Activated CD8-positive, alpha-beta memory T cell treated with anti-CD3 and anti-CD28 coated beads, Interleukin-2, amount 50 U/mL, for 1 hour (primary cell): Measurements from ENCODE around the gene SRRM4.
"Not testable (repeated sequence)": the region's sequence is repeated elsewhere in the genome, so short reads cannot be mapped to it uniquely, and the experiment has no call there.

ENCODE experiments used
- DNase-seq: peaks from one replicate; pipeline ENCODE4 v3.0.0-alpha.2; 2020; ENCODE audit errors: extremely low read depth

Gene SRRM4

GRCh38 chr12:119008273-119008672 is 26.9 kb downstream of the SRRM4 start:
- not testable (repeated sequence) for DNase-seq

DNA sequence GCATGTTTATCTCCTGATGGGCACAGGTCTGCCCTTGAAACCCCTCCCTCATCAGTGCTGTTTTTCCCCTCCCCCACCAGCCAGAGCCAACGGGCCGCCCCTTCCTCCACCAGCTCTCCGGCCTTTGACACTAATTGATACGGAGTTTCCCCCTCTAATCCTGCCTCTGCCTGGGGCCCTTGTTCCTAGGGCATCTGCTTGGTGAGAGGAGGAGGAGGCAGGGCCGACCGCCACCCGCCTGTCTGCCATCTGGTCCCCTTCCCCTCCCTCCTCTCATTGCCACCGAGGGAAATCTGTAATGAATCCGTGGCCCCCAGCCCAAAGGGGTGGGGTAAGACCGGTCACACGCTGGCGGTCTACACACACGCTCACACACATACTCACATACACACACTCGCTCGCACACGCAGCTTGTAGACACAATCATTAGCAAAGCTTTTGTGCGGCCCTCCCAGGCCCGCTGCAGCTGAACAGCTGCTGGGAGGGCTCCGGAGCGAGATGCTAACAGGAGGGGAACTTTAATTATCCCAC is 27.4 kb downstream of the SRRM4 start:
- no peak for DNase-seq

DNA sequence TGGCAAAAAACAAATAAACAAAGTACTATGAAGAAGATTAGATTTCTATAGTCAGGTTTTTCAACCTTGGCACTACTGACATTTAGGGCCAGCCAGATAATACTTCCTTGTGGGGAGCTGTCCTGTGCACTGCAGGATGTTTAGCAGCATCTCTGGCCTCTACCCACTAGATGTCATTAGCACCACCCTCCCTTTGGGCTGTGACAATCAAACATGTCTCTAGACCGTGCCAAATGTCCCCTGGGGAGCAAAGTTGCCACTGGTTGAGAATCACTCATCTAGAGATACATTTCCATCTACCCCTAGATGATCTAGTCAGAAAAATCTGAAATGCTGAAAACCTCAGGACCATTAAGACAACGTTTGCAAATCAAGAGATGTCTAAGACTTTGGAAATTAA is 29.9 kb downstream of the SRRM4 start:
- DNase-seq = no peak

DNA sequence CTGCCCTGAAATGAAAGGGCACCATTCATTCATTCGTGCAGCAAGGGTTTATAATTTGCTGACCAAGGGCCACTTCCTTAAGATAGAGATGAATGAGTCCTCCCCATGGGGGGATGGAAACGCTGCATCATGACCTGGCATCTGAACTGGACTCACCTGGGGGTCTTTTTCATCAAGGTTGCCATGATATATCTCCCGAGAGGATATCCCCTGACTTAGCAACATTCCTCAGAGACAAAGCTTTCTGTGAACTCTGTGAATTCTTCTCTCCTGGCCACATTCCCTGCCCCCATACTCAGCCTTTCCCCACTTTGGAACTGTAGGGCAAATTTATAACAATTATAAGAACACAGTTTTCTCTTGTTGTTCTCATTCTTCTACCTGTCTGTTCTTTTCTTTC is 30.8 kb downstream of the SRRM4 start:
- no peak for DNase-seq

GRCh38 chr12:119013023-119013422 is 31.7 kb downstream of the SRRM4 start:
- DNase-seq = no peak

- no peak for DNase-seq
Measured at GRCh38 chr12:119014368-119014767, 33.0 kb downstream of the SRRM4 start.

DNA sequence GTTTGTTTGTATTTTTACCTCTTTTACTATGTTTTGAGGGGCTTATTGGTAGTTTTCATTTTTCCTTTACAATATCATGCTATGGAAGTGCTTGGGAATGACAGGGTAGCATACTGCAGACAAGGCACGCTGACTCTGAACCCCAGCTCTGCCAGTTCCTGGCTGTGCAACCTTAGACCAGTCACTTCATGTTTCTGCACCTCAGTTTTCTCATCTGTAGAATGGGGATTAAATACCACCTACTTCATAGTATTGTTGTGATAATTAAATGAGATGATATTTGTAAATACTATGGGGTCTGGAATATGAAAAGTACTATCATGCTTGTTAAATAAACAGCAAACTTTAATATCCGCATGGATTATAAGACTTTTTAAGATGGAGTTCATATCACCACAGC is 35.4 kb downstream of the SRRM4 start:
- no peak for DNase-seq

DNA sequence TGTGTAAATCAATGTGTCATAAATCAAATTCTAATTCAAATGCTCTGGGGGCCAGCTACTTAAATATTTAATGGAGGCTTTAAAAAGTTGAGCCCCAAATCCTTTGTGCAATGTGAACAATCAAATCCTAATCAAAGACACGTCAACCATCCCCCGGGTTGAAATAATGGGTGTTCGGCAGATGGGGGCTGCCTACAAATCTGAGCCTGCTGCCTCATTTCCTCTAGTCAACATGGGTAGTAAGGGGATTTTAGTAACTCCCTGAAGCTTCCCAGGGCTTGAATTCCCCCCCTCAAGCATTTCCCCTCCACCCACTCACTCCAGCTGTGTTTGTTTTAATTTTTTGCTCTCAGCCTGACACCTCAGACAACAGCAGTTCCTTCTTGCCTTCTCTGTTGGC is 37.8 kb downstream of the SRRM4 start:
- no peak for DNase-seq

- DNase-seq = no peak
Measured at GRCh38 chr12:119020406-119021360, 39.3 kb downstream of the SRRM4 start.

DNA sequence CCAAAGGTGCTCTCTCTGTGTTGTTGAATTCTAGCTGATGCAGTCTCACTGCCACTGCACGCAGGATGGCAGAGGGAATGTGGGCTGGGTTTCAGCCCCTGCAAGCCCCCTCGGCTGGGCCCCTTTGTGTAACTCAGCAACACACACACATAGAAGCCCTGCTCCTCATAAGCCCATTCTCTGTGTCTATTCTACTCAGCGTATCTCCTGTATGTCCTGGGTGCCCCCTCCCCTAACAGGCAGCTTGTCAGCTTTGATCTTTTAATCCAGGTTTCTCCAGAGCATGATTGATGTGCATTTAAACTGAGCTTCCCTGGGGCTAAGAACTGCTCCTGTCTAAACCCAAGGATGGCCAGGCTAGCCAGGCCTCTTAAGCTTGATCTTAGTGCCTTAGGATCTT is 43.0 kb downstream of the SRRM4 start:
- DNase-seq = no peak

DNA sequence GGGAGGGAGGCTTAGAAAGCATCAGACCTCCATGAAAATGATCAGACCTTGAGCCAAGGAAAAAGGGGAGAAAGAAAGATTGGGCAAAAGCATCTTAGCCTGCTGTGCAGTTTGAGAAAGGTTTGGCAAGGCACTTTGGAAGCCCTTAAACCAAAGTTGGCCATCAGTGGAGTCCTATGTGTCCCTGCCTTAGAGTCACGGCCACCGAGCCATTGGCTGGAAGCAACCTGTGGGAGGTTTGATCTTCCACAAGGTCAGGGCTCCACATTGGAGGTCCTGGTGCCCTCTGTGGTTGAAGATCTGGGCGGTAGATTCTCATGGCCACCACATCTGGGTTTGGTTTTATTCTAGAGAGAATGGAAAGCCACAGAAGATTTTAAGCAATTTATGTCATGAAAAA is 44.4 kb downstream of the SRRM4 start:
- DNase-seq = no peak

- DNase-seq = not testable (repeated sequence)
Measured at GRCh38 chr12:119033332-119033731, 52.0 kb downstream of the SRRM4 start.

GRCh38 chr12:119036878-119037825 is 55.8 kb downstream of the SRRM4 start:
- DNase-seq = no peak

GRCh38 chr12:119044094-119044493 is 62.8 kb downstream of the SRRM4 start:
- DNase-seq = no peak

DNA sequence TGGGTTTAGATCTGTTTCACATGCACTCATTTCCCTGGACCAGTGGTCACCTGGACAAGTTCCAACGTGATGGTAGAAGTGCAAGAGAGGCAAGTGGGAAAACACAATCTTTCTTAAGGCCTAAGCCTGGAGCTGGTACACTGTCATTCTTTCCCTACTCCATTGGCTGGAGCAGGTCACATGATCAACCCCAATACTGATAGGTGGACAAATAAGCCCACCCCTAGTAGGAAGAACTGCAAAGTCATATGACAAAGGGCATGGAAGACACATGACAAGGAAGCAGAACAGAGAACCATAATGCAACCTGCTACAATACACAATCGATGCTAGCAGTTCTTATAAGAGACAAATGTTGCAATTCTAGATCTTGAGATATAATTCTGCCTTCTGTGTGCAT is 66.3 kb downstream of the SRRM4 start:
- DNase-seq = no peak

GRCh38 chr12:119050663-119051062 is 69.3 kb downstream of the SRRM4 start:
- DNase-seq = no peak

GRCh38 chr12:119051474-119051873 is 70.1 kb downstream of the SRRM4 start:
- no peak for DNase-seq

GRCh38 chr12:119052001-119052400 is 70.7 kb downstream of the SRRM4 start:
- DNase-seq = no peak

GRCh38 chr12:119055977-119056376 is 74.6 kb downstream of the SRRM4 start:
- DNase-seq = no peak

DNA sequence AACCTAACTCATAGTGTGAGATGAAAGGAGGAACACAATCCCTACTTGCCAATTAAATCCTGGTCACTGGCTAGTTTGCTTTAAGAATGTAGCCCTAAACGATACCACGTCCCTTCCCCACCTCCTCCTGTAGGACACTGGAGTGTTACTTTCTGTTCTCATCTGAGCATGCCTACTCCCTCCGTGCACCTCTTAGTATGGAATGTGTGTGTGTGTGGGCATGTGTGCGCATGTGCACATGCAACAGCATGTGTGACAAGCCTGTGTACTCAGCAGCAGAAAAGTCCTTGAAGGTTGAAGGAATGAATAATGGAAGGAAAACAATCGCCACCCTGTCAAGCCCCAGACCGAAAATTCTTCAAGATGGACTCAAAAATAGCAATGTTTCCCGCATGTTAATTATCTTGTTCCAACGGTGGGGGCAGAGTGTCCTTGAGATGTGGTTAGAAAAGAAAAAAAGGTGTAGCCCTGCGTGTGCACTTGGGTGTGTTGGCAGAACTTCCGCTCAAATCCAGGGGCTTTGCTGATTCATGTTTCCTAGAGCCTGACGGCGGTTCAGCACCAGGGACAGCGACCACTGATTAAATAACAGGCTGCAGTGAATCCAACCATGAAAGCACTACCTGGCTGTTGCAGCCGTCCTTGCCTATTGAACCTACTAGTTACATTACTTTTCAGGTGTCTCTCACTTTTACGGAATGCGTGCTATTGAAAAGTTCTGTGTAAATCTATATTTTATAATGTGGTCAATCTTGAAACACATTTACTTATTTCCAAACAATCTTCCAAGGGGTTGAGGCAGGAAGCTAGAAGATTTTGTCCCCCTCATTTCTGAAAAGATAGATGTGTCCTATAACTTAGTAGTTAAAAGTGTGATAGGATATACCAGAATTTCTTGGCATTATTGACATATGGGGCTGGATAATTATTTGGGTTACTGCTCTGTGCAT is 79.8 kb downstream of the SRRM4 start:
- no peak for DNase-seq
